ENCODE data around the gene NATD1. TPM values are rescaled to one million over a fixed set of nuclear protein-coding genes. Genes with fewer than 3 reads are reported as not detected.

Gene NATD1
- total and polyA plus RNA-seq, 4 donors, result 3.6 to 13.4 (median 6.7) TPM

DNA sequence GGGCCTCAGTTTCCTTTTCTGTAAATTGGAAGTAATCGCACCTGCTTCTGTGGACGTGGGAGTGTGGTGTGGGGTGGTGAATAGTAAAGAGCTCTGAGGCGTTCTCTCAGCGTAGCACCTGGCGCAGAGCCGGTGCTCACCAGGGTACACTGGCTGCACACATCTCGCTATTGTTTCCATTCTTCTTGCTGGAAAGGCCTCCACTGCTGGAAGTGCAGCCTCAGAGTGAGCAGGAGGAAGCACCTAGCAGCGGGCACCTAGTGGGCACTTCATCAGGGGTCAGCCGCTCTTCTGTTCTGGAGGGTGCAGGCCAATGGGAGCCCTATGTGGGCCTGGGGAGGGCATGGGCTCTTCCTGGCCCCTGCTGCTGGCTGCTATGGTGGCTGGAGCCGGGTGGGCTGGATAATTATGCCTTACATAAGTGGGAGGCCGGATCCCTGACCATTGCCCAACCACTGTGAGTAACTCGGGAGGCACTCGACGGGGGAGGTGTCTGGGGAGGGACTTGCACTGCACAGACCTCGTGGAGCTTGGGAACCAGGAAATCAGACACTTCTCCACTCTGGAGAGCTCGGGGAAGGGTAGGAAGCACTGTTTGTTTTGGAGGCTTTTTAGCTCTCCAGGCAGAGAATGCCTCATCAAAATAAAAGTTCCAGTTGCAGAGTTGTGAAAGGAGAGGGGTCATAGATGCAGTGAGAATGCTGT lies 33.0 kb upstream of the NATD1 start:
- peak; percentile 78 for ATAC-seq (ENCODE audit: low FRiP score)
- peak overlapping the region; percentile 76 to 93 for H3K27ac ChIP-seq (ENCODE audit: low read depth in 1 of 2, low read length in 2 of 2)
- H3K4me3 ChIP-seq (ENCODE audit: low read length in 2 of 2), result peak overlapping the region; percentile 70 to 85
- no peaks in the 10 kb centered on the region for H3K36me3 ChIP-seq (ENCODE audit: control insufficient read depth in 1 of 2, insufficient read depth in 2 of 2, low read length in 1 of 2)
- peaks cover 3 to 8% of the 10 kb centered on the region in 2 donors for H3K4me1 ChIP-seq (ENCODE audit: control insufficient read depth in 1 of 2, insufficient read depth in 2 of 2, low read length in 2 of 2)
- peak; percentile 95 to 97 for DNase-seq
- WGBS, 2 donors, result 1 to 2% methylated on average over 16 of the region's 16 CpGs
- H3K9me3 ChIP-seq (ENCODE audit: control insufficient read depth, low read length), result no peaks in the 10 kb centered on the region
- no peaks in the 10 kb centered on the region for H3K27me3 ChIP-seq (ENCODE audit: control insufficient read depth in 1 of 2, insufficient read depth in 2 of 2, low read length in 1 of 2)
- intact Hi-C loops (cut with DNase I), result loop anchor here in 1 of 2 donors (2.0 to 5.0 kb wide), 2 partner anchors 36 to 243 kb away; partner anchors contain the start of gene USP22

DNA sequence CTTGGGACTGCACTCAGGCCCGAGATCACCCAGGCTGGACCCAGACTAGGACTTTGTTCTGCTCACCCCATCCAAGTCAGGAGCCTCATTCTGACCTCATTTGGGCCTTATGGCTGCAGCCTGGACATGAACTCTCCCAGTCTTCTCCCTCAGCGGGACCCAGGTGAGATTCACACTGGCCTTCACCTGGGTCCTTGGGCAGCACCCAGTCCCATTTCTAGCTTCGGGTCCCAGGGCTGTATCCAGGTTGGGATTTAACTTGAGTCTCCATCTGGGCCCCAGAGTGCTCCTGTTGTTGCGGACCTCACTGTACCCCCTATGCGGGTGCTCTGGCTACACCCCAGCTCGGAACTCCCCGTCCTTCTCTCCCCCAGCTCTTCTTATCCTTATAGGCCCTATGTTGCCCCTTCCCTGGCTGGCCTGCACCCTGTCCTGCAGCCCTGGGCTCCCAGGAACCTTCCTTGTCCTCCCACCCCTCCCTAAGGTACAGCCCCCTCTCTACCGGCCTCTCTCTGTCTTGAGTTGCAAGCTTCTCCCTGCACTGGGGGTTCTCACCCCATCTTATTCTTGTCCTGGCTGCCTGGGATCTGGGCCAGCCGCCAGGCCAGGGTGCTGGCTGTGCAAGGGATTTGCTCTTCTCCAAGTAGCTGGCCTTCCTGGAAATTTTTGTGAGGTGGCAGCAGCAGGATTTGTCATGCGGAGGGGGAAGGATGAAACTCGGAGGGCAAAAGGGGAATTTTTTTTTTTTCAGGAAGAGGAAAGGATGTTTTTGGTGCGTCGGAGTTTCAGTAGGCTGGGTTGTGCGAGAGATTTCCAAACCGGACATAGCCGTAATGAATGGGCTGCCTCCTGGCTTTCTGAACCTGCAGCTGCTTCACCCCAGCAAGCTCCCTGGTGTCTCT lies 32.2 kb upstream of the NATD1 start:
- DNase-seq, result peak in 1 of 2 donors; percentile 66
- ATAC-seq (ENCODE audit: low FRiP score), result no peak
- intact Hi-C loops (cut with DNase I), result loop anchor here in 1 of 2 donors (2.0 to 5.0 kb wide), 3 partner anchors 37 to 243 kb away; partner anchors contain the start of genes TMEM11 and USP22
- 1% methylated on average over 16 of the region's 16 CpGs for WGBS, 2 donors
- H3K4me1 ChIP-seq (ENCODE audit: control insufficient read depth in 1 of 2, insufficient read depth in 2 of 2, low read length in 2 of 2), result peaks cover 3 to 8% of the 10 kb centered on the region in 2 donors
- H3K27me3 ChIP-seq (ENCODE audit: control insufficient read depth in 1 of 2, insufficient read depth in 2 of 2, low read length in 1 of 2), result no peaks in the 10 kb centered on the region
- peak overlapping the region; percentile 76 to 93 for H3K27ac ChIP-seq (ENCODE audit: low read depth in 1 of 2, low read length in 2 of 2)
- no peaks in the 10 kb centered on the region for H3K9me3 ChIP-seq (ENCODE audit: control insufficient read depth, low read length)
- peak overlapping the region; percentile 70 to 85 for H3K4me3 ChIP-seq (ENCODE audit: low read length in 2 of 2)
- no peaks in the 10 kb centered on the region for H3K36me3 ChIP-seq (ENCODE audit: control insufficient read depth in 1 of 2, insufficient read depth in 2 of 2, low read length in 1 of 2)

DNA sequence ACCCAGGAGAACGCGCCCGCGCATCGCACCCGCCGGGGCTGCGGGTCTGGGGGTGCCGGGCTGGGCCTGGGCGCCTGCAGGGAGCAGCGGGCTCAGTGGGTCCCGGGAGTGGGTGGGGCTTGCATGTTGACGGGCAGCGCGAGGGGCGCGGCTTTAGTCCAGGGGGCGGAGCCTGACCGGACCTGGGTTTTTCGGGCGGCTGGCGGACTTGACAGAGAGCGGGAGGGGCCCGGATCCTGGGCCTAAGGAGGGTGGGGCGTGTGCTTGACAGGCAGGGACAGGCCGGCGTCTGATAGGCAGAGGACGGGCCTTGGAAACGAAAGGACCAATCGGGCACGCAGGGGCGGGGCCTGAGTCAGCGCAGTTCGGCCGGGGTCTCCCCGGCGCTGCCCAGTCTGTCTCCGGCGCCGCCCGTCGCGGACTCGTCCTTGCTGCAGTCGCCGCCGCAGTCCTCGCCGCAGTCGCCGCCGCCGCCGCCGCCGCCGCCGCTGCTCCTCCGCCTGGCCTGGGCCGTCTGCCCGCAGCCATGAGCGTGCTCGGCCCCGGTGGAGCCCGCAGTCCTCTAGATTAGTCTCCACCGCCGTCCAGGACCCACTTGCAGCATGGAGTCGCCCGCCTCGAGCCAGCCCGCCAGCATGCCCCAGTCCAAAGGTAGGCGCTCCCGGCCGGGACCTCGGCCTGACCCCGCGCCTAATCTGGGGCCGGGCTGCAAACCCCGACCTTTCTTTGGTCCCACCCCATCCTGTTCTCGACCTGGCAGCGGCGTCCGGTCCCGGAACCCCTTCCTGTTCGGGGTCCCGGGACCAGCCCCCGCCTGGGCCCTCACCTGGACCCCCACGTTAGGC lies 31.3 kb upstream of the NATD1 start, which contains the start of gene MAP2K3:
MAP2K3 (plus strand) TSS at position 393 of the 845 bp plus-strand sequence; CDS start at position 603, 210 bp downstream.
- Histone ChIP-seq H3K27ac (ENCODE audit: low read depth in 1 of 2, low read length in 2 of 2) (peak within 1 kb of the TSS; percentile 63 to 94), H3K36me3 (ENCODE audit: control insufficient read depth in 1 of 2, insufficient read depth in 2 of 2, low read length in 1 of 2) (no peaks in the 10 kb centered on the region), H3K9me3 (ENCODE audit: control insufficient read depth, low read length) (no peaks in the 10 kb centered on the region), H3K4me1 (ENCODE audit: control insufficient read depth in 1 of 2, insufficient read depth in 2 of 2, low read length in 2 of 2) (peaks cover 3 to 8% of the 10 kb centered on the region in 2 donors), H3K27me3 (ENCODE audit: control insufficient read depth in 1 of 2, insufficient read depth in 2 of 2, low read length in 1 of 2) (no peaks in the 10 kb centered on the region), H3K4me3 (ENCODE audit: low read length in 2 of 2) (peak within 1 kb of the TSS; percentile 70 to 85)
- peak; percentile 90 for ATAC-seq (ENCODE audit: low FRiP score)
- 0% methylated on average over 54 to 88 of the region's 88 CpGs for WGBS, 2 donors
- intact Hi-C loops (cut with DNase I), result loop anchor here (2.0 to 5.0 kb wide), 4 partner anchors 38 to 173 kb away; partner anchors contain the start of gene TMEM11 (in 1 of the 2)
- peak; percentile 100 for DNase-seq

DNA sequence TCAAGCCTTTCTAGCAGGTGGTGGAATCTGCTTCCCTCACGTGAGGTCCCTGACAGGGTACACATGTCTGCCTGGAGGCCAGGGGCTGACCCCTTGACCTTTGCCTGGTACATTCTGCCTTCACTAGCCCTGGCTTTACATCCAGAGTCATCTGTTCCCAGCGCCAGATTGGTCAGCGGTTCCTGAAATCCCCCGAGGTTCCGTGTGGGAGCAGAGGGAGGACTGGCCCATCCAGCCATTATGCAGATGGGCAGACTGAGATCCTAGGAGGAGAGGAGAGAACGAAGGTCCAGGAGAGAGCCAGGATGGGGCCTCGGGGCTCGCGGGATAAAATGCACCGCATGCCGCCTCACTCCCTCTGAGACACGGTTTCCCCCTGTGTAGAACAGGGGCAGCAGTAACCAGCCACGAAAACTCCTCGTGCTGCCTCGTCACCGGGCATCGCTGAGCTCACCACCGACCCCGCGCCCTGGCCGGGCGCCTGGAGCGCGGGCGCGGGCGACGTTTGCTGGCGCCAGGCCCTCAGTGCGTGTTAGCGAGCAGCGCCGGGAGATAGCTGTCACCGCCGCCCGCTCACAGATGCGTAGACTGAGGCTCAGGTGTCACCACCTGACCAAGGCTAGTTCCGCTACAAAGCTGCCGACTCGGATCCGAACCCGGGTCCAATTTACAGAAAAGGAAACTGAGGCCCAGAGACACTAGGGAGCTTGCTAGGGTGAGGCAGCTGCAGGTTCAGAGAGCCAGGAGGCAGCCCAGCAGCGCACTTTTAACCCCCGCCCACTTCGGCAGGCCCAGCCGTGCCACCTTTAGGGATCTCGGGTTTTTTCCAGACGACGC lies 30.5 kb upstream of the NATD1 start:
- peak overlapping the region; percentile 38 to 94 for H3K27ac ChIP-seq (ENCODE audit: low read depth in 1 of 2, low read length in 2 of 2)
- ATAC-seq (ENCODE audit: low FRiP score), result no peak
- H3K36me3 ChIP-seq (ENCODE audit: control insufficient read depth in 1 of 2, insufficient read depth in 2 of 2, low read length in 1 of 2), result no peaks in the 10 kb centered on the region
- no peaks in the 10 kb centered on the region for H3K9me3 ChIP-seq (ENCODE audit: control insufficient read depth, low read length)
- H3K4me3 ChIP-seq (ENCODE audit: low read length in 2 of 2), result no peak overlapping the region
- DNase-seq, result peak; percentile 74 to 89
- intact Hi-C loops (cut with DNase I), result loop anchor here (2.0 to 5.0 kb wide), 3 partner anchors 69 to 174 kb away; partner anchors contain the start of gene TMEM11 (in 1 of the 2)
- H3K27me3 ChIP-seq (ENCODE audit: control insufficient read depth in 1 of 2, insufficient read depth in 2 of 2, low read length in 1 of 2), result no peaks in the 10 kb centered on the region
- WGBS, 2 donors, result 21 to 25% methylated on average over 46 to 49 of the region's 49 CpGs
- H3K4me1 ChIP-seq (ENCODE audit: control insufficient read depth in 1 of 2, insufficient read depth in 2 of 2, low read length in 2 of 2), result peaks cover 0 to 8% of the 10 kb centered on the region in 2 donors

DNA sequence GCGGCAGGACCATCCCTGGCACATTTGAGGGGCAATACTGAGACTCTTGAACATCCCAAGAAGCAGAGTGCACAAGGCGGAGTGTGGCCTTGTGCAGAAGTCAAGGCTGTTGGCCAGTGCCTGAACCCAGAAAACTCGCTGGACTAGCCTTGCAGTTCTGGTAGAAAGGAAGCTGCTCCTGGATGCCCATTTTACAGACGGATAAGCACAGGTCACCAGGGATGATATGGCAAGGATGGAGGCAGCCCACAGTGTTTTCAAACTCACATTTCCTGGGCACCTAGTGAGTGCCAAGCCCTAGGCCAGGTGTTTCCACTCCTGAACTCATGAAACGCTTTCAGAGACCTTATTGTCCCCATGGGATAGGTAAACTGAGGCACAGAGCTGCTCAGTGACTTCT lies 29.6 kb upstream of the NATD1 start:
- no peaks in the 10 kb centered on the region for H3K27me3 ChIP-seq (ENCODE audit: control insufficient read depth in 1 of 2, insufficient read depth in 2 of 2, low read length in 1 of 2)
- H3K36me3 ChIP-seq (ENCODE audit: control insufficient read depth in 1 of 2, insufficient read depth in 2 of 2, low read length in 1 of 2), result no peaks in the 10 kb centered on the region
- WGBS, 2 donors, result 77 to 86% methylated on average over 5 of the region's 5 CpGs
- H3K9me3 ChIP-seq (ENCODE audit: control insufficient read depth, low read length), result no peaks in the 10 kb centered on the region
- intact Hi-C loops (cut with DNase I), result loop anchor here (5.0 kb wide), 2 partner anchors 169 to 174 kb away; no protein-coding TSS in a partner anchor
- DNase-seq (no peak), ATAC-seq (ENCODE audit: low FRiP score) (no peak)
- H3K27ac ChIP-seq (ENCODE audit: low read depth in 1 of 2, low read length in 2 of 2), result peak overlapping the region; percentile 38 to 94
- H3K4me1 ChIP-seq (ENCODE audit: control insufficient read depth in 1 of 2, insufficient read depth in 2 of 2, low read length in 2 of 2), result peaks cover 0 to 8% of the 10 kb centered on the region in 2 donors
- H3K4me3 ChIP-seq (ENCODE audit: low read length in 2 of 2), result no peak overlapping the region

- Histone ChIP-seq H3K27ac (ENCODE audit: low read depth in 1 of 2, low read length in 2 of 2) (peak overlapping the region in 1 of 2 donors; percentile 94), H3K4me3 (ENCODE audit: low read length in 2 of 2) (no peak overlapping the region), H3K9me3 (ENCODE audit: control insufficient read depth, low read length) (no peaks in the 10 kb centered on the region), H3K4me1 (ENCODE audit: control insufficient read depth in 1 of 2, insufficient read depth in 2 of 2, low read length in 2 of 2) (peaks cover 0 to 6% of the 10 kb centered on the region in 2 donors), H3K27me3 (ENCODE audit: control insufficient read depth in 1 of 2, insufficient read depth in 2 of 2, low read length in 1 of 2) (no peaks in the 10 kb centered on the region), H3K36me3 (ENCODE audit: control insufficient read depth in 1 of 2, insufficient read depth in 2 of 2, low read length in 1 of 2) (no peaks in the 10 kb centered on the region)
- intact Hi-C loops (cut with DNase I), result loop anchor here (5.0 kb wide), 2 partner anchors 170 to 175 kb away; no protein-coding TSS in a partner anchor
- DNase-seq, result peak; percentile 89 to 92
- WGBS, 2 donors, result 0 to 3% methylated on average over 5 of the region's 5 CpGs
- ATAC-seq (ENCODE audit: low FRiP score), result no peak
Observed at GRCh38 chr17:21282231-21282630, 29.0 kb upstream of the NATD1 start.

DNA sequence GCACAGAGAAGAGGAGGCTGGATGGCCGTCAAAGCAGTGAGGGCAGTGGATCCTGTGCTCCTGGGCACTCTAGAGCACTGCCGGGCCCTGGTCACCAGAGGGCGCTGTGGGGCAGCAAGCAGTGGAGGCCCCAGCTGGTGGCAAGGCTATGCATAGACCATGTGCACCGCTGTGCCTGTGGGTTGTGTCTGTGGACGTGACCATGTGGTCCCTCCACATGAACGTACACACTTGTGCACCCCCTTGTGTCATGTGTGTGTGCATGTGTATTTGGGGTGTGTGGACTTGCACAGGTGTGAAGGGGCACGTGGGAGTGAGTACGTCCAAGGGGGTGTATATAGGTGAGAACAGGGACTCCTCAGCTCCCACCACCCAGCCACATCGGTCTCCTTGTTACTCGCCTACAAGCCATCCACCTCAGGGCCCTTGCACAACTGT lies 26.9 kb upstream of the NATD1 start:
- H3K4me1 ChIP-seq (ENCODE audit: control insufficient read depth in 1 of 2, insufficient read depth in 2 of 2, low read length in 2 of 2), result peaks cover 0 to 4% of the 10 kb centered on the region in 2 donors

More for the DNA sequence above, 26.9 kb upstream of the NATD1 start:
- Histone ChIP-seq H3K27me3 (ENCODE audit: control insufficient read depth in 1 of 2, insufficient read depth in 2 of 2, low read length in 1 of 2) (no peaks in the 10 kb centered on the region), H3K4me3 (ENCODE audit: low read length in 2 of 2) (no peak overlapping the region), H3K9me3 (ENCODE audit: control insufficient read depth, low read length) (no peaks in the 10 kb centered on the region), H3K36me3 (ENCODE audit: control insufficient read depth in 1 of 2, insufficient read depth in 2 of 2, low read length in 1 of 2) (no peaks in the 10 kb centered on the region), H3K27ac (ENCODE audit: low read depth in 1 of 2, low read length in 2 of 2) (no peak overlapping the region)
- WGBS, 2 donors, result 27 to 31% methylated on average over 10 of the region's 10 CpGs
- DNase-seq (peak; percentile 91 to 97), ATAC-seq (ENCODE audit: low FRiP score) (peak; percentile 75)
- intact Hi-C loops (cut with DNase I), result loop anchor here (2.0 to 5.0 kb wide), 3 partner anchors 172 to 231 kb away; no protein-coding TSS in a partner anchor

Measured in aorta (tissue), 5 donors.